IMR-90 (cell line): Measurements from ENCODE around the gene HSD17B14. TPM values are rescaled to one million over a fixed set of nuclear protein-coding genes. Genes with fewer than 3 reads are reported as not detected.

Experiments used
- ATAC-seq: fragments of 200-7000 bp; cut with Tn5 transposase; 2 replicates; pipeline ENCODE4 v1.9.1; 2020; ENCODE audit warnings: low read depth, mild to moderate bottlenecking, moderate library complexity
- BruUV-seq: library from RNA; stranded (reverse); fragments of 400-500 nt; replicated peaks from 2 replicates; lab custom pipeline; 2021; lab: Mats Ljungman, UMichigan
- CTCF ChIA-PET: fragments of 300-600 bp; formaldehyde crosslinking; extraction: SDS; loops from one replicate; lab custom pipeline; 2021; ENCODE audit warnings: antibody characterized with exemption; lab: Yijun Ruan, JAX
- POLR2A ChIA-PET: fragments of 300-600 bp; sonication (Branson Sonifier 250); formaldehyde crosslinking; loops from one replicate; lab custom pipeline; 2022; ENCODE audit warnings: antibody characterized with exemption; ENCODE audit not compliant: unreplicated experiment; lab: Charles Lee
- DNase-seq: peaks from one replicate; pipeline ENCODE4 v3.0.0; 2013
- H2AFZ ChIP-seq: replicated peaks from 2 replicates; pipeline ENCODE3; 2013; ENCODE audit warnings: low read length, mild to moderate bottlenecking; ENCODE audit not compliant: poor library complexity
- H2AK5ac ChIP-seq: 2 replicates; pipeline ENCODE4 v1.6.1; 2013; ENCODE audit warnings: low read depth, low read length, inconsistent platforms
- H2AK9ac ChIP-seq: replicated peaks from 2 replicates; pipeline ENCODE3; 2013; ENCODE audit warnings: mild to moderate bottlenecking, low read depth, low read length, moderate library complexity; ENCODE audit not compliant: poor library complexity
- H2BK120ac ChIP-seq: 2 replicates; pipeline ENCODE4 v1.6.1; 2013; ENCODE audit warnings: low read depth, low read length, inconsistent platforms
- H2BK15ac ChIP-seq: 3 replicates; pipeline ENCODE4 v1.6.1; 2013; ENCODE audit warnings: low read depth, low read length, inconsistent platforms
- H2BK20ac ChIP-seq: 2 replicates; pipeline ENCODE4 v1.6.1; 2013; ENCODE audit warnings: low read depth, mild to moderate bottlenecking, inconsistent platforms, low read length, moderate library complexity
- H2BK5ac ChIP-seq: 2 replicates; pipeline ENCODE4 v1.6.1; 2013; ENCODE audit warnings: mild to moderate bottlenecking, low read depth, low read length, inconsistent platforms; ENCODE audit not compliant: poor library complexity, severe bottlenecking
- H3K14ac ChIP-seq: replicated peaks from 2 replicates; pipeline ENCODE4 v1.6.1; 2013; ENCODE audit warnings: low read depth, low read length, inconsistent platforms
- H3K18ac ChIP-seq: 2 replicates; pipeline ENCODE4 v1.6.1; 2013; ENCODE audit warnings: low read depth, low read length, control low read depth
- H3K23ac ChIP-seq: 2 replicates; pipeline ENCODE4 v1.6.1; 2013; ENCODE audit warnings: low read depth, low read length, inconsistent platforms
- H3K27ac ChIP-seq: 2 replicates; pipeline ENCODE4 v1.5.1; 2013; ENCODE audit warnings: mild to moderate bottlenecking, control low read depth, low read length; ENCODE audit not compliant: insufficient read depth
- H3K27me3 ChIP-seq: 2 replicates; pipeline ENCODE4 v1.6.1; 2013; ENCODE audit warnings: low read length; ENCODE audit not compliant: control insufficient read depth, insufficient read depth
- H3K36me3 ChIP-seq: 2 replicates; pipeline ENCODE4 v1.6.1; 2013; ENCODE audit warnings: low read length, mixed read lengths; ENCODE audit not compliant: control insufficient read depth, insufficient read depth
- H3K4ac ChIP-seq: 2 replicates; pipeline ENCODE4 v1.6.1; 2013; ENCODE audit warnings: low read depth, low read length, inconsistent platforms
- H3K4me1 ChIP-seq: 2 replicates; pipeline ENCODE4 v1.6.1; 2013; ENCODE audit warnings: low read length, mixed read lengths; ENCODE audit not compliant: control insufficient read depth, insufficient read depth
- H3K4me2 ChIP-seq: 2 replicates; pipeline ENCODE4 v1.6.1; 2013; ENCODE audit warnings: low read depth, mild to moderate bottlenecking, control low read depth, low read length, moderate library complexity
- H3K4me3 ChIP-seq: 2 replicates; pipeline ENCODE4 v1.5.1; 2013; ENCODE audit warnings: low read depth, mild to moderate bottlenecking, control low read depth, low read length, moderate library complexity; ENCODE audit not compliant: insufficient read depth
- H3K56ac ChIP-seq: 2 replicates; pipeline ENCODE4 v1.6.1; 2013; ENCODE audit warnings: low read length, inconsistent platforms; ENCODE audit not compliant: insufficient read depth; ENCODE audit errors: extremely low read depth
- H3K79me1 ChIP-seq, 2 experiments: 2 replicates each; pipeline ENCODE4 v1.6.1; 2013; ENCODE audit warnings: low read length in 2 of 2, inconsistent platforms in 1 of 2, low read depth in 1 of 2
- H3K9ac ChIP-seq: 2 replicates; pipeline ENCODE4 v1.6.1; 2013; ENCODE audit warnings: low read depth, low read length, control low read depth
- H3K9me1 ChIP-seq: 2 replicates; pipeline ENCODE4 v1.6.1; 2013; ENCODE audit warnings: low read length, inconsistent platforms; ENCODE audit not compliant: insufficient read depth
- H3K9me3 ChIP-seq: 2 replicates; pipeline ENCODE4 v1.6.1; 2013; ENCODE audit warnings: low read length; ENCODE audit not compliant: control insufficient read depth, insufficient read depth
- H4K20me1 ChIP-seq: 2 replicates; pipeline ENCODE4 v1.6.1; 2013; ENCODE audit warnings: low read length, inconsistent platforms; ENCODE audit not compliant: insufficient read depth
- H4K5ac ChIP-seq: 2 replicates; pipeline ENCODE4 v1.6.1; 2013; ENCODE audit warnings: mild to moderate bottlenecking, low read depth, low read length, control low read depth
- H4K8ac ChIP-seq, 2 experiments: 2 replicates each; pipeline ENCODE4 v1.6.1; 2013; ENCODE audit warnings: low read depth in 2 of 2, low read length in 2 of 2, control low read depth in 1 of 2, inconsistent platforms in 1 of 2
- H4K91ac ChIP-seq: 2 replicates; pipeline ENCODE4 v1.6.1; 2013; ENCODE audit warnings: low read depth, low read length, inconsistent platforms; ENCODE audit not compliant: insufficient read depth
- CEBPB ChIP-seq: IDR thresholded peaks from 2 replicates; pipeline ENCODE4 v1.6.1; 2012; ENCODE audit warnings: low read depth, low read length, improper control_type of control experiment
- FOS ChIP-seq: fragments of 150-350 bp; IDR thresholded peaks from 2 replicates; pipeline ENCODE4 v1.6.1; 2016; ENCODE audit warnings: low read depth, low read length
- MAFK ChIP-seq: IDR thresholded peaks from 2 replicates; pipeline ENCODE4 v1.6.1; 2012; ENCODE audit warnings: low read depth, low read length, improper control_type of control experiment
- MAZ ChIP-seq: IDR thresholded peaks from 2 replicates; pipeline ENCODE4 v1.6.1; 2012; ENCODE audit warnings: low read depth, mild to moderate bottlenecking, low read length, improper control_type of control experiment, moderate library complexity, borderline replicate concordance
- MXI1 ChIP-seq: IDR thresholded peaks from 2 replicates; pipeline ENCODE4 v1.6.1; 2012; ENCODE audit warnings: low read depth, mild to moderate bottlenecking, low read length, moderate library complexity, borderline replicate concordance
- POLR2A ChIP-seq: IDR thresholded peaks from 2 replicates; pipeline ENCODE4 v1.6.1; 2012; ENCODE audit warnings: mild to moderate bottlenecking, low read depth, low read length
- RAD21 ChIP-seq: IDR thresholded peaks from 2 replicates; pipeline ENCODE4 v1.6.1; 2012; ENCODE audit warnings: low read length, improper control_type of control experiment
- RFX5 ChIP-seq: IDR thresholded peaks from 2 replicates; pipeline ENCODE4 v1.8.0; 2012; ENCODE audit warnings: low read depth, mild to moderate bottlenecking, low read length, moderate library complexity
- WGBS, 2 experiments: methylation state at CpG; one replicate each; pipeline versions ENCODE4 v1.1.5 to v1.1.7; 2013; ENCODE audit warnings: missing lambda C conversion rate in 2 of 2; ENCODE audit not compliant: insufficient read length in 1 of 2; ENCODE audit errors: extremely low coverage in 2 of 2; 5-methylcytosine and 5-hydroxymethylcytosine counted together
- dilution Hi-C: fragments of 300-500 bp; cut with HindIII; formaldehyde crosslinking; loops from one replicate; pipeline ENCODE4 v1.14.3; 2018; ENCODE audit warnings: low sequenced_read_pairs; ENCODE audit not compliant: unreplicated experiment
- in situ Hi-C: fragments of 300-500 bp; cut with MboI; formaldehyde crosslinking; loops from 3 replicates; pipeline ENCODE4 v1.14.3; 2019; ENCODE audit warnings: low sequenced_read_pairs, inconsistent platforms, mixed read lengths
- intact Hi-C: fragments of 100-400 bp; cut with micrococcal nuclease; formaldehyde crosslinking; loops from 2 replicates; pipeline ENCODE4 v1.10.0; 2022
- polyA plus RNA-seq, 3 experiments: library from polyadenylated mRNA; depleted of rRNA; stranded (reverse); fragments of >200 nt; gene quantifications; 2 replicates each; pipeline ENCODE4 v1.2.3, GENCODE V29; 2012; ENCODE audit warnings: low replicate concordance in 1 of 3
- total RNA-seq: library from RNA; depleted of rRNA; stranded (reverse); fragments of >200 nt; gene quantifications from 2 replicates; pipeline ENCODE4 v1.2.3, GENCODE V29; 2012
- TF ChIP-seq, protein P1 (sequence below): fragments of 150-350 bp; IDR thresholded peaks from 2 replicates; pipeline ENCODE4 v1.6.1; 2016; ENCODE audit warnings: low read depth, mild to moderate bottlenecking, low read length, moderate library complexity, borderline replicate concordance

HSD17B14 gene
- total and polyA plus RNA-seq, 2 of the 4 experiments (the other 2 are of a cell fraction) = 0.54 to 4.5 TPM

DNA sequence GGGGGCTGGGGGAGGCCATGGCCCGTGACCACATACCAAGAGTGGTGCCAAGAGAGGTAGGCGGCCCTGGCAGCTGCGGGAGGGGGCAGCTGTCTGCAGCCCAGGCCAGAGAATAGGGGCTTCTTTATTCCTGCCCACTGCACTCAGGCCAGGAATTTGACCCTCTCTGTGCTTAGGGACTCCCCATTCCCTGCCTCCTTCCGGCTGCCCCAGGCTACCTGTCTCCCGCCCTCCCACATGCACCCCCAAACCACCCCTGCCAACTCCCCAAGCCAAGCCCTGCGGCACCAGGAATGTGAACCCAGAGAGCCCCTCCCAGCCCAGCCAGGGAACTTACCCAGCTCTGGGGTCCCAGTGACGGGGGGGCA lies 31.4 kb upstream of the HSD17B14 start:
- peak overlapping the region; percentile 98 for H4K5ac ChIP-seq
- H4K91ac ChIP-seq = peak overlapping the region; percentile 78
- 36% methylated on average over 3 of the region's 7 CpGs; no CpG with 5 or more reads in 1 of the 2 experiments for WGBS, 2 experiments
- 0 out of 2 replicates have a peak overlapping the region, but pooled peaks have one; percentile 85 for H2BK20ac ChIP-seq
- H4K8ac ChIP-seq = peak overlapping the region; percentile 93 to 98; a peak in 3 of 4 replicates
- ChIA-PET POLR2A (no interaction called here), CTCF (interaction anchor here (0.6 kb wide), 1 partner anchor 112 kb away, joined by 8 read pairs; no protein-coding TSS in a partner anchor)
- peak overlapping the region; percentile 99 for H3K4ac ChIP-seq
- no peaks in the 10 kb centered on the region for H3K9me3 ChIP-seq
- H3K14ac ChIP-seq = peak overlapping the region; percentile 99
- H3K4me2 ChIP-seq = peak overlapping the region; percentile 99
- dilution Hi-C loops = no loop called here
- DNase-seq = no peak
- TF ChIP-seq, protein P1, sequence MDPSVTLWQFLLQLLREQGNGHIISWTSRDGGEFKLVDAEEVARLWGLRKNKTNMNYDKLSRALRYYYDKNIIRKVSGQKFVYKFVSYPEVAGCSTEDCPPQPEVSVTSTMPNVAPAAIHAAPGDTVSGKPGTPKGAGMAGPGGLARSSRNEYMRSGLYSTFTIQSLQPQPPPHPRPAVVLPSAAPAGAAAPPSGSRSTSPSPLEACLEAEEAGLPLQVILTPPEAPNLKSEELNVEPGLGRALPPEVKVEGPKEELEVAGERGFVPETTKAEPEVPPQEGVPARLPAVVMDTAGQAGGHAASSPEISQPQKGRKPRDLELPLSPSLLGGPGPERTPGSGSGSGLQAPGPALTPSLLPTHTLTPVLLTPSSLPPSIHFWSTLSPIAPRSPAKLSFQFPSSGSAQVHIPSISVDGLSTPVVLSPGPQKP = no peak
- TF ChIP-seq CEBPB (no peak), MXI1 (no peak), MAFK (no peak), FOS (no peak), RAD21 (no peak), MAZ (no peak), POLR2A (no peak), RFX5 (no peak)
- no peak; the same call in 1 of the 2 replicates for ATAC-seq
- peaks cover 19% of the 10 kb centered on the region for H3K4me1 ChIP-seq
- peaks cover 12% of the 10 kb centered on the region for H3K36me3 ChIP-seq
- peak overlapping the region; percentile 87 for H2AFZ ChIP-seq
- H3K9me1 ChIP-seq = peaks cover 9% of the 10 kb centered on the region; the same call in 1 of the 2 replicates
- peak overlapping the region; percentile 82 for H3K27ac ChIP-seq
- H2BK5ac ChIP-seq = peak overlapping the region; percentile 88
- H3K18ac ChIP-seq = peak overlapping the region; percentile 99
- intact Hi-C loops = no loop called here
- H3K9ac ChIP-seq = peak overlapping the region; percentile 95
- H2AK9ac ChIP-seq = peak overlapping the region; percentile 96
- H3K27me3 ChIP-seq = no peaks in the 10 kb centered on the region
- peaks cover 12 to 61% of the 10 kb centered on the region in 2 experiments for H3K79me1 ChIP-seq
- in situ Hi-C loops = no loop called here
- H2BK120ac ChIP-seq = peak overlapping the region; percentile 89
- peak overlapping the region; percentile 73 for H2AK5ac ChIP-seq
- H3K23ac ChIP-seq = peak overlapping the region; percentile 100; the same call in 1 of the 2 replicates
- H3K4me3 ChIP-seq = peak overlapping the region; percentile 54
- H4K20me1 ChIP-seq = peaks cover 4% of the 10 kb centered on the region
- no TSS peak for BruUV-seq
- 0 out of 3 replicates have a peak overlapping the region, but pooled peaks have one; percentile 51 for H2BK15ac ChIP-seq
- H3K56ac ChIP-seq = peak overlapping the region; percentile 91
